ENCODE data around the gene SEC11C.

SEC11C gene

GRCh38 chr18:59207506-59207905, 67.8 kb downstream of the SEC11C start:
- no peak for ATAC-seq

More at GRCh38 chr18:59207506-59207905, 67.8 kb downstream of the SEC11C start:
- TF ChIP-seq GLIS3 (CRISPR knock-in tag; IDR thresholded peaks at IDR 0.05), result no peak
- TF ChIP-seq ESRRG (CRISPR knock-in tag; IDR thresholded peaks at IDR 0.05), result no peak
- TF ChIP-seq CREB5 (CRISPR knock-in tag; IDR thresholded peaks at IDR 0.05; ENCODE audit: low read depth), result no peak
- TF ChIP-seq TSHZ2 (CRISPR knock-in tag; IDR thresholded peaks at IDR 0.05), result no peak
- no peak for TF ChIP-seq ZFP3 (CRISPR knock-in tag; IDR thresholded peaks at IDR 0.05)
- TF ChIP-seq ZNF565 (CRISPR knock-in tag; conservative IDR thresholded peaks at IDR 0.05; ENCODE audit: low read depth), result no peak
- TF ChIP-seq, protein P1, sequence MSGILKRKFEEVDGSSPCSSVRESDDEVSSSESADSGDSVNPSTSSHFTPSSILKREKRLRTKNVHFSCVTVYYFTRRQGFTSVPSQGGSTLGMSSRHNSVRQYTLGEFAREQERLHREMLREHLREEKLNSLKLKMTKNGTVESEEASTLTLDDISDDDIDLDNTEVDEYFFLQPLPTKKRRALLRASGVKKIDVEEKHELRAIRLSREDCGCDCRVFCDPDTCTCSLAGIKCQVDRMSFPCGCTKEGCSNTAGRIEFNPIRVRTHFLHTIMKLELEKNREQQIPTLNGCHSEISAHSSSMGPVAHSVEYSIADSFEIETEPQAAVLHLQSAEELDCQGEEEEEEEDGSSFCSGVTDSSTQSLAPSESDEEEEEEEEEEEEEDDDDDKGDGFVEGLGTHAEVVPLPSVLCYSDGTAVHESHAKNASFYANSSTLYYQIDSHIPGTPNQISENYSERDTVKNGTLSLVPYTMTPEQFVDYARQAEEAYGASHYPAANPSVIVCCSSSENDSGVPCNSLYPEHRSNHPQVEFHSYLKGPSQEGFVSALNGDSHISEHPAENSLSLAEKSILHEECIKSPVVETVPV (CRISPR knock-in tag; IDR thresholded peaks at IDR 0.05), result no peak
- no peak for TF ChIP-seq TOX (CRISPR knock-in tag; IDR thresholded peaks at IDR 0.05; ENCODE audit: borderline replicate concordance)
- TF ChIP-seq ARNTL (CRISPR knock-in tag; IDR thresholded peaks at IDR 0.05; ENCODE audit: borderline replicate concordance, low read depth), result no peak
- TF ChIP-seq ZNF8 (CRISPR knock-in tag; IDR thresholded peaks at IDR 0.05), result no peak
- TF ChIP-seq, protein P2, sequence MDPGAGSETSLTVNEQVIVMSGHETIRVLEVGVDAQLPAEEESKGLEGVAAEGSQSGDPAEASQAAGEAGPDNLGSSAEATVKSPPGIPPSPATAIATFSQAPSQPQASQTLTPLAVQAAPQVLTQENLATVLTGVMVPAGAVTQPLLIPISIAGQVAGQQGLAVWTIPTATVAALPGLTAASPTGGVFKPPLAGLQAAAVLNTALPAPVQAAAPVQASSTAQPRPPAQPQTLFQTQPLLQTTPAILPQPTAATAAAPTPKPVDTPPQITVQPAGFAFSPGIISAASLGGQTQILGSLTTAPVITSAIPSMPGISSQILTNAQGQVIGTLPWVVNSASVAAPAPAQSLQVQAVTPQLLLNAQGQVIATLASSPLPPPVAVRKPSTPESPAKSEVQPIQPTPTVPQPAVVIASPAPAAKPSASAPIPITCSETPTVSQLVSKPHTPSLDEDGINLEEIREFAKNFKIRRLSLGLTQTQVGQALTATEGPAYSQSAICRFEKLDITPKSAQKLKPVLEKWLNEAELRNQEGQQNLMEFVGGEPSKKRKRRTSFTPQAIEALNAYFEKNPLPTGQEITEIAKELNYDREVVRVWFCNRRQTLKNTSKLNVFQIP (CRISPR knock-in tag; IDR thresholded peaks at IDR 0.05; ENCODE audit: borderline replicate concordance, low read depth), result no peak
- no peak for TF ChIP-seq SNAI2 (CRISPR knock-in tag; IDR thresholded peaks at IDR 0.05)
- no peak for TF ChIP-seq BACH2 (CRISPR knock-in tag; IDR thresholded peaks at IDR 0.05; ENCODE audit: borderline replicate concordance)
- no peak for TF ChIP-seq RARB (CRISPR knock-in tag; IDR thresholded peaks at IDR 0.05)
- no peak for TF ChIP-seq OSR1 (CRISPR knock-in tag; IDR thresholded peaks at IDR 0.05)
- TF ChIP-seq ISL1 (CRISPR knock-in tag; IDR thresholded peaks at IDR 0.05), result no peak
- no peak for TF ChIP-seq TCF4 (CRISPR knock-in tag; IDR thresholded peaks at IDR 0.05; ENCODE audit: borderline replicate concordance)
- TF ChIP-seq CSDC2 (CRISPR knock-in tag; IDR thresholded peaks at IDR 0.05), result no peak
